Measurements from ENCODE around the gene GPRIN2.
"Not testable (repeated sequence)": the region's sequence is repeated elsewhere in the genome, so short reads cannot be mapped to it uniquely, and the experiment has no call there.

The GPRIN2 gene

DNA sequence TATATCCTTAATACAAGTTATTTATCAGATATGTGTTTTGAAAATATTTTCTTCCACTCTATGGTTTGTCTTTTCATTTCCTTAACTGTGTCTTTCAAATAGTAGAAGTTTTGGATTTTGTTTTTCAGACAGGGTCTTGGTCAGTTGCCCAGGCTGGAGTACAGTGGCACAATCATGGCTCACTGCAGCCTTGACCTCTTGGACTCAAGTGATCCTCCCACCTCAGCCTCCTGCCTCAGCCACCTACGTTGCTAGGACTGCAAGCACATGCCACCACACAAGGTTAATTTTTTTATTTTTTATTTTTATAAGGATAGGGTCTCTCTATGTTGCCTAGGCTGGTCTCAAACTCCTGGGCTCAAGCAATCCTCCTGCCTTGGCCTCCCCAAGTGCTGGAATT is 24.2 kb downstream of the GPRIN2 start:
- not testable (repeated sequence) for DNase-seq

DNA sequence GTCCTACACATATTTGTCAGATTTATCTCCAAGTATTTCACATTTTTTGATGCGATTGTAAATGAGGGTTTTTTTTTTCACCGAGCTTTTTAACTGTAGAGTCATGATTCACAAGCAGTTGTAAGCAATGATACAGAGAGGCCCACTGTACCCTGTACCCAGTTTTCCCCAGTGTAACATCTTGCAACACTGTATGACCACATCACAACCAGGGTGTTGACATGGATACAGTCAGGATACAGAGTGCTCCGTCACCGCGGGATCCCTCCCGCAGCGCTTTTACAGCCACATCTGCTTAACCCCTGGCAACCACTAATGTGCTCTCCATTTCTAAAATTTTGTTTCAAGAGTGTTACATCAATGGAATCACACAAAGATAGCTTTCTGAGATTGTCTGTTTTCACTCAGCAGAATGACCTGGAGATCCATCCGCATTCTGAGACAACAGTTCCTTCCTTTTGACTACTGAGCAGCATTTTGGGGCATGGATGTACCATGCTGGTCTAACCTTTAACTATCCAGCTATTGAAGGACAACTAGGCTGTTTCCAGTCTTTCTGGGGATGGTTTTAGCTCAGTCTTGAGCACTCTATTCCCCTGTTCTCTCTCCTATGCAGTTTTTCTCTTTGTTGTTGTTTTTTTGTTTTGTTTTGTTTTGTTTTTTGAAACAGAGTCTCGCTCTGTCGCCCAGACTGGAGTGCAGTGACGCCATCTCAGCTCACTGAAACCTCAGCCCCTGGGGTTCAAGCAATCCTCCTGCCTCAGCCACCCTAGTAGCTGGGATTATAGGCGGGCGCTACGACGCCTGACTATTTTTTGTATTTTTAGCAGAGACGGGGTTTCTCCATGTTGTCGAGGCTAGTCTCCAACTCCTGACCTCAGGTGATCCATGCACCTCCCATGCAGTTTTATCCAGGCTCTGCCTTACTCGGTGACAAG is 25.9 kb downstream of the GPRIN2 start:
- no peak for DNase-seq

DNA sequence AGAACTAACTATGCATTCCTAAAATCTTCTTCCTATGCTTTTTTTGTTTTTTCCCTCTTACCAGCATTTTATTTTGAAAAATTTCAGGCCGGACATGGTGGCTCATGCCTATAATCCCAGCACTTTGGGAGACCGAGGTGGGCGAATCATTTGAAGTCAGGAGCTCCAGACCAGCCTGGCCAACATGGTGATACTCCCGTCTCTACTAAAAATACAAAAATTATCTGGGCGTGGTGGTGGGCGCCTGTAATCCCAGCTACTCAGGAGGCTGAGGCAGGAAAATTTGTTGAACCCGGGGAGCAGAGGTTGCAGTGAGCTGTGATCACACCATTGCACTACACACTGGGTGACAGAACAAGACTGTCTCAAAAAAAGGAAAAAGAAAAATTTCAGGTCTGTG is 26.7 kb downstream of the GPRIN2 start:
- DNase-seq = not testable (repeated sequence)

DNA sequence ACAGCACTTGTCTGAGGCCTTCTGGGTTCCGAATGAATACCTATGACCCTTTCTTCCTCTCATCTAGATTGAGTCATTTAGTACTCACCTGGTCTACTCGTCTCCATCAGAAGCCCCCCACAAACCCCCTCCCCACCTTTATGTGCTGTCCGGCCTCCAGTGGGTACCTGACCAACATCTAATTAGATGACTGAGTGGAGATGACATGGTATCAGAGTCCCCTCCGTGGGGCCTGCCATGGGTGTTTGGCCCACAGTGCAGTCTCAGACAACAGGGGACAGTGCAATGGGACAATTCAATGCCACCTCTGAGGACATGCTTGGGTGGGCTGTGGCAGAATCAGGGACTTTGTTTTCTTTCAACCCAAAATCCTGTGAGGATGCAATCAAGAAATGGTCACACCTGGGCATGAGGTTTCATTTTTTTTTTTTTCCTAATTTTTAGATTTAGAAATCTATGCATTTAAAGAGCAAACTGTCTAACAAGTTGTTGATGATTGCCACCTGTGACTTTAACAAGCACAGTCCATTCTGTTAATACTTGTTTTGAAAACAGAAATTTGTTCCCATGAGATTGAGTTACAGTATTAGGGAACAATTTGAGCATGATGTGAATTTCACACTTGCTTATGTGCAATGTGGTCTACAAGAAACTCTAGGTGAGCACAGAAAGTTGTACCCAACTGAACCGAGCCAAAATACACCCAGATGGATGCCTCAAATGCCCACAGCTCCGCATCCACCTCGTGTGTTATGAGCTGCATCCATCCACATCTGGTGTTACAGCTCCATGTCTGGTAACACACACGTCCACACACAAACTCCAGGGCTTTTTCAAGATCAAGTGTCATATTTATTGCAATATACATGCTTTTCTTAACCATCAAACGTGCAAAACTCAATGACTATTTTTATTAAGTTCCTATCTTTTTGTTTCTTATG is 27.5 kb downstream of the GPRIN2 start:
- DNase-seq = no peak

DNA sequence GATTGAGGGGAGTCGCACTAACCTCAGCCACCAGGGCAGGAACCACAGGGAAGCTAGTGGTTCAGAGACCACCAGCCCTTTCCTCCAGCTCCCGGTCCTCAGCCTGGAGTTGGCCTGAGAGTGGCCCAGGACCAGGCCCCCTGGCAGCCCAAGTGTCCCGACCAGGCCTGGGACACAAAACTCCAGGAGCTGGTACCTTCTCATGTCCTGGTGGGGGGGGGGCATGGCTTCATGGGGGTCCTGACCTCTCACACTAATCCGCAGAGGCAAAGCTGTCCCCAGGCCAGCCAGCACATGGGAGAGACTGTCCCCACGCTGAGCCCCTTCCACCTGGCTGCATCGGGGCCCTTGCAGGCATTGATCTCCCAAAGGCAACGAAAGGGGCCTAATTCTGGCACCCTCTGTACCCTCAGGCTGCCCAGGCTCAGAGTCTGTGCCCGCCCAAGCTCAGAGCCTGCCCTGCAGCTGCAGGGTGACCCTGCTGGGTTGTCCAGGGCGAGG is 28.2 kb downstream of the GPRIN2 start:
- no peak for DNase-seq

DNA sequence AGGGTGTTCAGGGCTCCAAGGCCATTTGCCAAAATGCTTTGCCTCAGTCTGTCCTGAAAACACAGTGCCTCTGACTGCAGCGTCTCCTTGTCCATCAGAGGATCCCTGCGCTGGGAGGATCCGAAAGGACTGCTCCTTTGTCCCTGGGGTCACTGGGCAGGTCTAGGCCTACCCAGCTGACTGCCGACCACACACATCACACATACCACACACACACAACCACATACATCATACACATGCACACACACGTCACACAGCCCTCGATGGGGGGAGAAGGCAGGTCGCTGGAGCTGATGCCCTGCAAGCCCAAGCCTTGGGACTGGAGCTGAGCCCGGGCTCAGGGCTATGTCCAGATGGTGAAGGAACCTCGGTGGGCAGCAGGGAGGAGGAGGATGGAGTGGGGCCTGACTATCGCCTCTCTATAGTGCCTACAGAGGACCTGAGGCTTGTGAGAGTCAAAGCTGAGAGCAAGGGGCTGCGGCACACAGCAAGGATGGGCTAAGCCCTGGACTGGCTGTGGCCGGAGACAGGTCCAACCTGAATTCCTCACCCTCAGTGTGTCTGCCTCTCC is 29.1 kb downstream of the GPRIN2 start:
- DNase-seq = no peak

DNA sequence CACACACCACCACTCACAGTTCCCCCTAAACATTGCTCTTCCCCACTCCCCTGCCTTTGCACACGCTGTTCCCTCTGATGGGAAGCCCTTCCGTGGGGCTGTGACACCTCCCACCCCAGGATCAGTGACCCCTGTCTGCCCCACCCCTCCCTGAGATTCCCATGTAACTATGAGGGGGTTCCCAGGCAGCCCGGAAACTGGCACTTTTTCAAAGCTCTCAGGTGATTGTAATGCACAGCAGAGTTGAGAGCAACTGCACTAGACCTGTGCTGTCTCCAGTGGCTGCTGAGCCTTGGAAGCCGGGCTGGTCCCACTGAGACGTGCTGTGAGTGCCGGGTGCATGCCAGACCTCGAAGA is 29.8 kb downstream of the GPRIN2 start:
- DNase-seq = no peak

DNA sequence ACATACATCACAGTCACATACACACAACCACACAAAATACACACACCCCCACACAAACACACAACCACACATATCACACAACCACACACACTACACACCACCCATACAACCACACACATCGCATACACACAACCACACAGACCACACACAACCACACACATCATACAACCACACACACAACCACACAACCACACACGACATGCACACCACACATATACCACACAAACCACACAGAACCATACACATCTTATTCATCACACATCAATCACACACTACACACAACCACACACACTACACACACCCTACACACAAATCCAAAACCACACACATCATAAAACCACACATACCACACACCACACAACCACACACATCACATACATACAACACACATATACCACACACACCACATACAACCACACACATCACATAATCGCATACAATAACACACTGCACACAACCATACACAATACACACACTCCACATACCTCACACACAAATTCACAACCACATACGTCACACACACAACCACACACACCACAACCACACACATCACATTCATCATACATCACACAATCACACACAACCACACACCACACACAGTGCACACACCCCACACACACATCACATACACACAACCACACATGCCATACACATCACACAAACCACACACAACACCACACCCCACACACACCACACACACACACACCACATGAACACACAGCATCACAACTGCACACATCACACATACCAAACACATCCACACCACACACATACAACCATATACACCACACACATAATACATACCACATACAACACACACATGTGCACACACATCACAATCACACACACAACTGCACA is 30.4 kb downstream of the GPRIN2 start:
- DNase-seq = no peak

DNA sequence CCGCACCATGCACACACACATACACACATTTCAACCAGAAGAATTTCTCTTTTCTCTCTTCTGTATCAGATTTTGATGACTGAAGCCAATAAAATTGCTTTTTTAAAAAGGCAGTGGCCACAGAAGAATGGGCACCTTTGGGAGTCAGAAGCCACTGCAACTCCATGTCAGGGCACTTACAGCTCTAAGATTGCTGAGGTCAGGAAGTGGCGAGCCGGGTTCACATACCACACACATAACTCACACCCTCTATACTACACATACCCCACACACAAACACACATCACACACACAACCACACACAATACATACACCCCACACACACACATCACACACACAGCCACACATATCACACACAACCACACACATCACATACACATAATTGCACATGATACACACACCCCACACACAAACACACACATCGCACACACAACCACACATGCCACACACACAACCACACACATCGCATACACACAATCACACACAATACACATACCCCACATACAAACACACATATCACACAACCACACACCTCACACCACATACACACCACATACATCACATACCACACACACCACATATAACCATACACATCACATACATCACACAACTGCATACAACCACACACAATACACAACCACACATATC is 31.2 kb downstream of the GPRIN2 start:
- DNase-seq = no peak

DNA sequence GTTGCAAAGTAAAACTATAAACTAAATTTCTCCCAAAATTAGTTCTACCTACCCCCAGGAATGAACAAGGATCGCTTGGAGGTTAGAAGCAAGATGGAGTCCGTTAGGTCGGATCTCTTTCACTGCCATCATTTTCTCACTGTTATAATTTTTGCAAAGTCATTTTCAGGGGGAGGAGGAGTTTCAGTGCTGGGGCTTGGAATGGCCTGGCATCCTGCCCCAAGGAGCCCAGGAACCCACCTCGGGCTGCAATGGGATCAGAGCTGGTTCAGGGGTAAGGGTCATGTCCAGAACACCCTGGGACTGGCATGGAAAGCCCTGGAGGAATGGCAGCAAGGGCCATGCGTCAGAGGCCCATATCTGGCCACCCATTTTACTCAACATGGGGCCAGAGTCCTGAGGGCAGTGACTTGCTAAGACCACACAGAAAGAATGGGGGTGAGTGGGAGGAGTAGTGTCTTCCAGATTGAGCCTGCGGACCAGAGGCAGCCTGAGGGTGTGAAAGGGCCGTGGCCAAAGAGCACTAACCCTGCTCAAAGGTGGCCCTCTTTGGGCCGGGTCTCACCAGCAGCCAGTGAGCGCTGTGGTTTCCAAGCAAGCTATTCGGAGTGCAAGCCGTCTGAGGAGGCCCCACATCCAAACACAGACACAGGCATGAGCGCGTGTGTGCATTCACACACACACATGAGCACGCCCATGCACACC is 31.8 kb downstream of the GPRIN2 start:
- no peak for DNase-seq

DNA sequence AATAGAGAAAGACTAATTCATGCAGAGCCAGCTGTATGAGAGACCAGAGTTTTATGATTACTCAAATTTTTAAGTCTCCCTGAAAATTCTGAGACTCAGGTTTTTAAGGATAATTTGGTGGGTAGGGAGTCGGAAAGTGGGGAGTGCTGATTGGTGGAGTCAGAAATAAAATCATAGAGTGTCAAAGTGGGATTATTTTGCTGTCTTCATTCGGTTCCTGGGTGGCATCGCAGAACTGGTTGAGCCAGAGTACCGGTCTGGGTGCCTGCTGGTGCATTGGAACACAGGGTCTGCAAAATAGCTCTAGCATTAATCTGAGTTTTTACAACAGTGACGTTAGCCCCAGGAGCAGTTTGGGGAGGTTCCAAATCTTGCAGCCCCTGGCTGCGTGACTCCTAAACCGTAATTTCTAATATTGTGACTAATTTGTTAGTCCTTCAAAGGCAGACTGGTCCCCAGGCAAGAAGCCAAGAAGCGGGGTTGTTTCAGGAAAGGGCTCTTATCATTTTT is 32.4 kb downstream of the GPRIN2 start:
- DNase-seq = no peak

DNA sequence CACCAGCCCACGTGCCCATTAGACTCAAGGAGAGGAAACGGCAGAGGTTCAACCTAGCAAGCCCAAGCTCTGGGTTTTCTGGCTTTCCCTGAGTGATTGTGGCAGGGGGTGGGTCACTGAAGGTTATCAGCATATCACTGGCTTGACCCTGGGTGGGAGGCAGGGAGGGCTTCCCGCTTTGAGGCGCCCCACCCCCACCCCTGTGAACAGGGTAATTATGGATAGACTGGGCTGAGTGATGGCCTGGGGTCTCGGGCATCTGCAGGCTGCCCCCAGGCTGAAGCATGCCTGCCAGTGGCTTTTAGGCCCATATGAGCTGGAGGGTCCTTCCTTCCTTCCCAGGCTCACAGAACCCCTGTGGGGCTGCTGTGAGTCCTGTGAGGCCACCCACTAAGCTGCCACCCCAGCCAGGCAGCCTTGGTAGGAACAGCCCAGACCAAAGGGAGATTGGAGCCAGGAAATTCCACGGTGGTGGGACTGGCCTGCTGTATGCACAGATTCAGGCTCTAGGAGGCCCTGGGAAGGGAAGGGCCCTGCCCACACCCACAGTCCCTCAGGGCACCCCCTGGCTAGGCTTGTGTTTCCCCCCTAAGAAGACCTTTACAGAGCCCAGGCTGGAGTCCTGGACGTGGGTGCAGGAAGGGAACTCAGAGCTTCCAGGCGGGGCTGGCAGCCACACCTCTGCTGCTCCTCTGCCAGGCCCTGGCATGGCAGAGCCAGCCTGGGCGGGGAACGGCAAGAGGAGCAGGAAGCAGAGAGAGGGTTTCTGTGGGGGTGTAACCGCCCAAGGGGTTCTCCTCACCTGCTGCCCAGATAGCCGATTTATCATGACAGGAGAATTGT is 33.1 kb downstream of the GPRIN2 start:
- DNase-seq = no peak

DNA sequence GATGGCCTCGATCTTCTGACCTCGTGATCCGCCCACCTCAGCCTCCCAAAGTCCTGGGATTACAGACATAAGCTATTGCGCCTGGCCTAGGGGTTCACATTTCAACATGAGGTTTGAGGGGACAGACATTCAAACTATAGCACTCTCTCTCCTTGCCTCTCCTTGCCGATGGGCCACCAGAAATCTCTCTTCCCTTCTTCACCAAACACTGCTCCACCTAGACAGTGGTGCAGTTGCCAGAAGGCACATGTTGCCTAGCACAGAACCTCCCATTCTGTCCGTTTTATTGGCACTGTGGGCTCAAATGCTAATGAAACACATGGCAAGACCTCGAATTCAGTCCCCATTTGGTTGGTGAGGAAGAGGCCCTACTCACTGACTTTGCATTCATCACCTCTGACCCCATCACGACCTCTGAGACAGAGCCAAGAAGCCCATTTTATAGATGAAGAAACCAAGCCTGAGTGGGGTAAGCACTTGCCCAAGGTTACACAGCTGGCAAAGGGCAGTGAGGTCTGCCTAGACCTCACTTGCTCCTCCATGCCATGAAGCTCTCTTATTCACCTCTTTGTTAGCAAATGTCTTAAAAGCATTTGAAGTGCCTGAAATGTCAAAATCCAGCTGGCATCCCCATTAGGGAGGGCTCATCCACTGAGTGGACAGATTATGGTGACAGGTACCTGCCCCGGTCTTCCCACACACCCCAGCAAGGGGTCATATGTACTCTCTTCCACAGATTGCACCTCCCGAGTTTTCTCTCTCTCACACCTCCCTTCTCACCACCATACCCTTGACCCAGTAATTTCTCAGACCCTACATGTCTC is 34.0 kb downstream of the GPRIN2 start:
- no peak for DNase-seq

DNA sequence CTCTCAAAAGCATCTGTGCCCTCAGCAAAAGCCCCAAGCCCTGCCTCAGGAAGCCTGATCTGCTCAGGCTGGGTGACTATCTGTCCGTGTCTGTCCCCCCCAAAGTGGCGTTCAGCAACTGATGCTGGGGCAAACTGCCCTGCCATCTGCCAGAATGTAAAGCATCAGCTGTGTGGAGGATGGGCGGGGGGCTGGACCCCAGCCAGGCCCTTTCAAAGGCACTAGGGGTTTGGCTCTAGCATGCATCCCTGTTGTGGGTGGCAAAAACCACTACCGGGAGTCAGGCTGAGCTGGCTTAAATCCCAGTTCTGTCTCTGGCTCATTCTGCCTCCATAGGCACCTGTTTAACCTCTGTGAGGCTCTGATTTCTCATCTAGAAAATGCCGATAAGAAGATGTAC is 35.5 kb downstream of the GPRIN2 start:
- DNase-seq = no peak

DNA sequence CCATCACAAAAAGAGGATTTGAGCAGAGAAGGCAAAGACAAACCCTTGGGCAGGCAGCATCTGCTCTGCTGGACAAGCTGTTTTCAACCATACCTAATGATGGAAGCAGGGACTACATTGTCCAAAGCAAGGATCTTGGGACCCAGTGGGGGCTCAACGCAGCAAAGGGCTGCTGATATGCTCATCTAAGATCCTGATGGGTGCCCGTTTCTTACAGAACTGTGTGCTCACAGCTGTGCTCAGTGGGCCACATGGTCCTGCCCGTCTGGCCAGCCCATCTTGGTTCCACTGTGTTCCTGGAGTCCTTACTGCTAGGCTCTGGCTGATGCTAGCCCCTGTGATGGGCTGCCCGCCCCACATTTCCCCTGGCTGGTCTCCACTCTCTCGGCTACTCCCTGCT is 36.1 kb downstream of the GPRIN2 start:
- DNase-seq = no peak

DNA sequence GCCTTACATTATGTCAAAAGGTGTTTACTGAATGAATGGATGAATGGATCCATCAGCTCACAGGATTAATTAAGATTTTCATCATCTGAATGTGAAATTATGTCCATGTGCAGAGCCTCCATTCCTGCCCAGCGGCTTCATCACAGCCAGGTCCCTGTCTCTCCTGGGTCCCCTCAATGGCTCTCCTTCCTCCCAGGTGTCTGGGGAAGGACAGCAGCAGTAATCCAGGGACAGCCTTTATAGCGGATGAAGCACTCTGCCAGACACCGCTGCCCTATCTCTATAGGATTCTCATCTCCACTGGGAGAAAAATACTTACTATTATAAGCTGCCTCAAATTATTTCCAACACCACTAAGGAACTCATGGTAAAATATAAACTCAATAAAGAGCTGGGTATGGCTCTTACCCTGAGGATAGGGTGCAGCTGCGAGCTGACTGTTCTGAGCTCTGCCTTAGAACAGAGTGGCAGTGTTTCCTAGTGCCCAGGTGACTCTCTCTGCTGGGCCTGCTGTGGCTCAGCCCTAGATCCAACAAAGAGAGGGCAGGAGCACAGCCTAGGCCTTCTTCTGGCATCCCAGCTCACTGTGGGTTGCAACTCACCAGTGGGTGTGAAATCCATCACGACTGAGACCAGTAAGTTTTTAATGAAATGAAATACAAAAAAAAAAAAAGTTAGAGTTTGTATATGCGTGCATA is 38.3 kb downstream of the GPRIN2 start:
- DNase-seq = no peak

DNA sequence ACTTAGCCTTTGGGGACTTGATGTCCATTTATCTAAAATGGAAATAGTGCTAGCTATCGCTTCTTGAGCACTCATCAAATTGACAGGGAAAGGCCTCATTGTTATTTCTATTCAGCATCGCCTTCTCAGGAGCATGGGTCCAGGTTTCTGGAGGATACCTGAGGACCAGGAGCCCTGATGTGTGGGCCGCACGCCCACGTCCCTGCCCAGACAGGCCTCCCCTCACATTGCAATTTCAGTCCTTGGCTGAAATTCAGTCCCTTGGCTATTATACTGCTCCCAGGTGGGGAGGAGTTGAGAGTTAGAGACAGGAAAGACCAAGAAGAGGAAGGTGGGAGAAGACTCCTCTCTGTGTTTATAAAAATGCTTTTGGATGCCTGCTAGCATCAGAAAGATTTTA is 38.9 kb downstream of the GPRIN2 start:
- DNase-seq = no peak

DNA sequence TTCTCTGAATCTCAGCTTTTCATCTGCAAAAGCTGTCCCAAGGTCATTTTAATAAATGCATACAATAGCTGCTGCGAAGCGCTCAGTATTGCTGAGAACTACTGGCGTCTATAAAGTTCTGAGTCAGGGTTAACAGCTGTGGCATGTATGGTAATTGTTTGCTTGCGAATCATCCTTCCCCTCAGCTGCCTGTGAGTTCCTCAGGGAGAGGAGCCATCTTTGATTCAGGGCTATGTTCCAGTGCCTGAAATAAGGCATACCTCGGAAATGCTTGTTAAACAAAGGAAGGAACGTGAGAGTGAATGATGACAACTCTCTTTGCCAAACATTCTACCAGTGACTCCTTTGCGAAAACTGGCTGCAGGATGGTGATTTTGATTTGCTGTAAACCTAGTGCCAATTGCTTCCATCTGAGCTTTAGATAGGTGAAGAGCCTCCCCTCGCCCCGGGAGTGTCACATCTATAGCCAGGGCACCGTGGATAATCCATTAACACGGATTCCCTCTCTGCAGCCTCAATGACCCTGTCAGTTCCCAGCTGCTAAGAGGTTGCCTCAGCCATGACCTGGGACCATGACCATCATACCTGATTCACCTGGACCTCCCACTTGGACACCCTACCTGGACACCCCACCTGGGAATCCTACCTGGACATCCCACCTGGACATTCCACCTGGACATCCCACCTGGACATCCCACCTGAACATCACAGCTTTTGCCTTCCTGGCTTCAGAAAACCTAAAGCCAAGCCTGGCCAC is 39.6 kb downstream of the GPRIN2 start:
- DNase-seq = no peak

All from hematopoietic multipotent progenitor cell treated with erythropoietin and hydrocortisone succinate and interleukin-3 and kit ligand, for 8 days (in vitro differentiated cells).